Measurements from ENCODE around the gene TPCN2. TPM values are rescaled to one million over a fixed set of nuclear protein-coding genes. Genes with fewer than 3 reads are reported as not detected.

TPCN2 gene
- total RNA-seq, 1 experiment from 2014 or later, result 16.3 TPM

DNA sequence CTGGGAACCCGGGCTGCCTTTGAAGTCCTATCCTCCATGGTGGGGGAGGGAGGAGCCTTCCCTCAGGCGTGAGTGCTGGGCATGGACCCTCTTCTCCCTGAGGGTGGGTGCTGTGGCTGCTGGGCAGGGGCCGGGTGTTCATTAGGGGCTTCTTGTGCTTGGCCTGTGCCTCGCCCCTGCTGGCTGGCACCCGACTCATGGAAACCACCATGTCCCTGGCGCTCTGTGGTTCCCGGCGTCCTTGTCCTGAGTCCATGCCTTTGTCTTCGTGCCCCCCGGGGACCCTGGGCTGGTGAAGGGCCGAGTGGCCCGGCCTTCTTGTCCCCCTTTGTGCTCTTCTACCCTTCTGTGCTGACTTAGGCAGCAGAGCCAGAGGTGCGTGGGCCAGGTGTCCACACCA is 23.2 kb downstream of the TPCN2 start:
- ChIA-PET CTCF (no interaction called here), POLR2A (no interaction called here)
- Mint-ChIP-seq H3K4me3 (ENCODE audit: unreplicated experiment) (no peak overlapping the region), H3K27me3 (ENCODE audit: insufficient read depth, unreplicated experiment) (no peaks in the 10 kb centered on the region), H3K9me3 (ENCODE audit: unreplicated experiment) (no peaks in the 10 kb centered on the region), H3K4me1 (ENCODE audit: insufficient read depth, unreplicated experiment) (peaks cover 24% of the 10 kb centered on the region), H3K36me3 (ENCODE audit: insufficient read depth, unreplicated experiment) (peaks cover 20% of the 10 kb centered on the region), H3K27ac (ENCODE audit: low read depth, unreplicated experiment) (no peak overlapping the region)
- TF ChIP-seq, protein P1, sequence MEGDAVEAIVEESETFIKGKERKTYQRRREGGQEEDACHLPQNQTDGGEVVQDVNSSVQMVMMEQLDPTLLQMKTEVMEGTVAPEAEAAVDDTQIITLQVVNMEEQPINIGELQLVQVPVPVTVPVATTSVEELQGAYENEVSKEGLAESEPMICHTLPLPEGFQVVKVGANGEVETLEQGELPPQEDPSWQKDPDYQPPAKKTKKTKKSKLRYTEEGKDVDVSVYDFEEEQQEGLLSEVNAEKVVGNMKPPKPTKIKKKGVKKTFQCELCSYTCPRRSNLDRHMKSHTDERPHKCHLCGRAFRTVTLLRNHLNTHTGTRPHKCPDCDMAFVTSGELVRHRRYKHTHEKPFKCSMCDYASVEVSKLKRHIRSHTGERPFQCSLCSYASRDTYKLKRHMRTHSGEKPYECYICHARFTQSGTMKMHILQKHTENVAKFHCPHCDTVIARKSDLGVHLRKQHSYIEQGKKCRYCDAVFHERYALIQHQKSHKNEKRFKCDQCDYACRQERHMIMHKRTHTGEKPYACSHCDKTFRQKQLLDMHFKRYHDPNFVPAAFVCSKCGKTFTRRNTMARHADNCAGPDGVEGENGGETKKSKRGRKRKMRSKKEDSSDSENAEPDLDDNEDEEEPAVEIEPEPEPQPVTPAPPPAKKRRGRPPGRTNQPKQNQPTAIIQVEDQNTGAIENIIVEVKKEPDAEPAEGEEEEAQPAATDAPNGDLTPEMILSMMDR (IDR thresholded peaks at IDR 0.05; ENCODE audit: unreplicated experiment), result no peak
- intact Hi-C loops (cut with micrococcal nuclease), result no loop called here
- no TSS peak for BruUV-seq (replicated peaks)
- no peak for DNase-seq (ENCODE audit: unreplicated experiment)

- Mint-ChIP-seq H3K4me3 (ENCODE audit: unreplicated experiment) (no peak overlapping the region), H3K36me3 (ENCODE audit: insufficient read depth, unreplicated experiment) (peaks cover 20% of the 10 kb centered on the region), H3K27ac (ENCODE audit: low read depth, unreplicated experiment) (no peak overlapping the region), H3K9me3 (ENCODE audit: unreplicated experiment) (no peaks in the 10 kb centered on the region), H3K4me1 (ENCODE audit: insufficient read depth, unreplicated experiment) (peaks cover 24% of the 10 kb centered on the region), H3K27me3 (ENCODE audit: insufficient read depth, unreplicated experiment) (no peaks in the 10 kb centered on the region)
- BruUV-seq (replicated peaks), result no TSS peak
- TF ChIP-seq, protein P1 (IDR thresholded peaks at IDR 0.05; ENCODE audit: unreplicated experiment), result no peak
- intact Hi-C loops (cut with micrococcal nuclease), result no loop called here
- ChIA-PET POLR2A (no interaction called here), CTCF (interaction anchor here (0.5 kb wide), 1 partner anchor 263 kb away, joined by 3 read pairs; no protein-coding TSS in a partner anchor)
- no peak for DNase-seq (ENCODE audit: unreplicated experiment)
These were observed 24.7 kb downstream of the TPCN2 start for GRCh38 chr11:69073469-69073868.

GRCh38 chr11:69074375-69075140 is 25.8 kb downstream of the TPCN2 start:
- Mint-ChIP-seq H3K4me1 (ENCODE audit: insufficient read depth, unreplicated experiment) (peaks cover 24% of the 10 kb centered on the region), H3K9me3 (ENCODE audit: unreplicated experiment) (no peaks in the 10 kb centered on the region), H3K36me3 (ENCODE audit: insufficient read depth, unreplicated experiment) (peaks cover 18% of the 10 kb centered on the region), H3K4me3 (ENCODE audit: unreplicated experiment) (no peak overlapping the region), H3K27me3 (ENCODE audit: insufficient read depth, unreplicated experiment) (no peaks in the 10 kb centered on the region), H3K27ac (ENCODE audit: low read depth, unreplicated experiment) (no peak overlapping the region)
- ChIA-PET POLR2A (interaction anchor here (0.7 kb wide), 1 partner anchor 287 kb away, joined by 3 read pairs; no protein-coding TSS in a partner anchor), CTCF (interaction anchor here (0.7 kb wide), 1 partner anchor 600 kb away, joined by 3 read pairs; the partner anchor contains the start of gene LTO1)
- intact Hi-C loops (cut with micrococcal nuclease), result no loop called here
- TF ChIP-seq, protein P1 (IDR thresholded peaks at IDR 0.05; ENCODE audit: unreplicated experiment), result no peak
- no peak for DNase-seq (ENCODE audit: unreplicated experiment)
- no TSS peak for BruUV-seq (replicated peaks)

DNA sequence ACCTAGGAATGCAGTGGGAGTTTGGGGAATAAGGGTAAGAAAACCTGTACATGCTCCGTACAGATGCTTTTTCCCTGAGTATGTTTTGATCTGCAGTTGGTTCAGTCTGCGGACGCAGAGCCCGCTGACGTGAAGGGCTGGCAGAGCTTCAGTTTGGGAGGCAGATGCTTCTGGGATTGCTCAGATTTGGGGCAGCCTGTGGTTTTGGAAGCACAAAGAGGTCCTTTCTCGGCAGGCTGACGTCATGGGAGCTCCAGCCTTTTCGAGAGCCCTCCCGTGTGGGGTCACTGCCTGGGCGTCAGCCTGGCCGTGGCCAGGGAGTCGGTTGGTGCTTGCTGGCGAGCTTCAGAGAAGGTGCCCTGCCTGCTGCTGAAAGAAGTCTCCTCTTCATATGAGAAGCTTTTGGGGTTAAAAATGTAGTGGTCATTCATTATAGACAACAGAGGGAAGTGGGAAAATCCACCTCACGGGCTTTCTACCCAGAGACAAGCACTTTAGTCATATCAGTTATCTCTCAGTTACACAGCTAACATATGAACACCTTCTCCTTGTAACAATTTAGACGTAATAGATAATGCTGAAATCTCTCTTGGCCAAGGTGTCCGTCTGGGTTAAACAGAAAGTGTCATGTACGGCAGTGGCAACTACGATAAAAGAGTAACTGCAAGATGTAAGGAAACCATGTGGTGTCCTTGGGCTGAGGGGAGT is 26.8 kb downstream of the TPCN2 start:
- ChIA-PET POLR2A (no interaction called here), CTCF (interaction anchor here (1.1 kb wide), 1 partner anchor 14 kb away, joined by 3 read pairs; no protein-coding TSS in a partner anchor)
- Mint-ChIP-seq H3K27ac (ENCODE audit: low read depth, unreplicated experiment) (peak overlapping the region; percentile 49), H3K9me3 (ENCODE audit: unreplicated experiment) (no peaks in the 10 kb centered on the region), H3K27me3 (ENCODE audit: insufficient read depth, unreplicated experiment) (no peaks in the 10 kb centered on the region), H3K4me3 (ENCODE audit: unreplicated experiment) (peak overlapping the region; percentile 16), H3K4me1 (ENCODE audit: insufficient read depth, unreplicated experiment) (peaks cover 30% of the 10 kb centered on the region), H3K36me3 (ENCODE audit: insufficient read depth, unreplicated experiment) (peaks cover 10% of the 10 kb centered on the region)
- peak; percentile 63 for DNase-seq (ENCODE audit: unreplicated experiment)
- TF ChIP-seq, protein P1 (IDR thresholded peaks at IDR 0.05; ENCODE audit: unreplicated experiment), result no peak
- intact Hi-C loops (cut with micrococcal nuclease), result no loop called here
- BruUV-seq (replicated peaks), result no TSS peak

All from MCF 10A (cell line).